ENCODE measurements around the gene FES.

Gene FES

GRCh38 chr15:90857337-90857736 is 27.0 kb upstream of the FES start:
- TF ChIP-seq FOXP2 (optimal IDR thresholded peaks at IDR 0.05; ENCODE audit: borderline replicate concordance, extremely low read depth, extremely low read length, insufficient read depth) (no peak), REST (IDR thresholded peaks at IDR 0.05; ENCODE audit: insufficient read depth in 1 of 2, low read depth in 2 of 2, low read length in 2 of 2) (no peak), POLR2AphosphoS5 (IDR thresholded peaks at IDR 0.05; ENCODE audit: low read depth, low read length) (no peak), TAF1 (IDR thresholded peaks at IDR 0.05; ENCODE audit: borderline replicate concordance, insufficient read depth, low read length) (no peak), SIN3A (IDR thresholded peaks at IDR 0.05; ENCODE audit: borderline replicate concordance, insufficient read depth, low read length) (no peak)

GRCh38 chr15:90857883-90858443 is 26.3 kb upstream of the FES start:
- TF ChIP-seq FOXP2 (optimal IDR thresholded peaks at IDR 0.05; ENCODE audit: borderline replicate concordance, extremely low read depth, extremely low read length, insufficient read depth) (no peak), TAF1 (IDR thresholded peaks at IDR 0.05; ENCODE audit: borderline replicate concordance, insufficient read depth, low read length) (no peak), POLR2AphosphoS5 (IDR thresholded peaks at IDR 0.05; ENCODE audit: low read depth, low read length) (no peak), SIN3A (IDR thresholded peaks at IDR 0.05; ENCODE audit: borderline replicate concordance, insufficient read depth, low read length) (no peak), REST (IDR thresholded peaks at IDR 0.05; ENCODE audit: insufficient read depth in 1 of 2, low read depth in 2 of 2, low read length in 2 of 2) (no peak)

- TF ChIP-seq FOXP2 (optimal IDR thresholded peaks at IDR 0.05; ENCODE audit: borderline replicate concordance, extremely low read depth, extremely low read length, insufficient read depth): no peak
- TF ChIP-seq POLR2AphosphoS5 (IDR thresholded peaks at IDR 0.05; ENCODE audit: low read depth, low read length): no peak
Measured at GRCh38 chr15:90859234-90860131, 24.8 kb upstream of the FES start.

- TF ChIP-seq FOXP2 (optimal IDR thresholded peaks at IDR 0.05; ENCODE audit: borderline replicate concordance, extremely low read depth, extremely low read length, insufficient read depth) (no peak), REST (IDR thresholded peaks at IDR 0.05; ENCODE audit: insufficient read depth in 1 of 2, low read depth in 2 of 2, low read length in 2 of 2) (no peak), TAF1 (IDR thresholded peaks at IDR 0.05; ENCODE audit: borderline replicate concordance, insufficient read depth, low read length) (no peak), SIN3A (IDR thresholded peaks at IDR 0.05; ENCODE audit: borderline replicate concordance, insufficient read depth, low read length) (no peak), POLR2AphosphoS5 (IDR thresholded peaks at IDR 0.05; ENCODE audit: low read depth, low read length) (no peak)
Measured at GRCh38 chr15:90860450-90860849, 23.9 kb upstream of the FES start.

- no peak for TF ChIP-seq REST (IDR thresholded peaks at IDR 0.05; ENCODE audit: insufficient read depth in 1 of 2, low read depth in 2 of 2, low read length in 2 of 2)
- no peak for TF ChIP-seq POLR2AphosphoS5 (IDR thresholded peaks at IDR 0.05; ENCODE audit: low read depth, low read length)
- TF ChIP-seq SIN3A (IDR thresholded peaks at IDR 0.05; ENCODE audit: borderline replicate concordance, insufficient read depth, low read length): no peak
- TF ChIP-seq FOXP2 (optimal IDR thresholded peaks at IDR 0.05; ENCODE audit: borderline replicate concordance, extremely low read depth, extremely low read length, insufficient read depth): no peak
- TF ChIP-seq TAF1 (IDR thresholded peaks at IDR 0.05; ENCODE audit: borderline replicate concordance, insufficient read depth, low read length): no peak
Measured at GRCh38 chr15:90860942-90861675, 23.2 kb upstream of the FES start.
